ENCODE results near the gene P3H1.

The P3H1 gene

GRCh38 chr1:42748461-42749410 lies 18.1 kb downstream of the P3H1 start:
- H3K27ac ChIP-seq = no peak overlapping the region
- TF ChIP-seq CTCF (conservative IDR thresholded peaks at IDR 0.05) = no peak

- no peak overlapping the region for H3K27ac ChIP-seq
- no peak for TF ChIP-seq CTCF (conservative IDR thresholded peaks at IDR 0.05)
Measured at GRCh38 chr1:42748021-42748420, 18.8 kb downstream of the P3H1 start.

- H3K27ac ChIP-seq = no peak overlapping the region
- peak; percentile 75 for TF ChIP-seq CTCF (conservative IDR thresholded peaks at IDR 0.05)
Measured at GRCh38 chr1:42747125-42747524, 19.7 kb downstream of the P3H1 start.

GRCh38 chr1:42746436-42747105 lies 20.3 kb downstream of the P3H1 start:
- no peak for TF ChIP-seq CTCF (conservative IDR thresholded peaks at IDR 0.05)
- H3K27ac ChIP-seq = no peak overlapping the region

GRCh38 chr1:42745851-42746250 lies 21.0 kb downstream of the P3H1 start:
- H3K27ac ChIP-seq = no peak overlapping the region
- TF ChIP-seq CTCF (conservative IDR thresholded peaks at IDR 0.05) = no peak

- TF ChIP-seq CTCF (conservative IDR thresholded peaks at IDR 0.05) = no peak
- no peak overlapping the region for H3K27ac ChIP-seq
Measured at GRCh38 chr1:42744148-42744413, 22.7 kb downstream of the P3H1 start.

- H3K27ac ChIP-seq = no peak overlapping the region
Measured at GRCh38 chr1:42743317-42744147, 23.3 kb downstream of the P3H1 start.

More at GRCh38 chr1:42743317-42744147, 23.3 kb downstream of the P3H1 start:
- no peak for TF ChIP-seq CTCF (conservative IDR thresholded peaks at IDR 0.05)
